ENCODE data around the gene CPED1.
"Not testable (repeated sequence)": the region's sequence is repeated elsewhere in the genome, so short reads cannot be mapped to it uniquely, and the experiment has no call there.

Gene CPED1

GRCh38 chr7:121027761-121028669 is 39.5 kb downstream of the CPED1 start:
- Mint-ChIP-seq H3K27me3 (peaks cover 5% of the 10 kb centered on the region), H3K9me3 (peaks cover 3% of the 10 kb centered on the region), H3K4me3 (no peak overlapping the region), H3K36me3 (ENCODE audit: low read depth) (no peaks in the 10 kb centered on the region), H3K27ac (no peak overlapping the region), H3K4me1 (peaks cover 4% of the 10 kb centered on the region)
- ATAC-seq: no peak
- DNase-seq: no peak

- peaks cover 5% of the 10 kb centered on the region for H3K4me1 Mint-ChIP-seq
- peaks cover 3% of the 10 kb centered on the region for H3K9me3 Mint-ChIP-seq
Measured at GRCh38 chr7:121029302-121029701, 40.8 kb downstream of the CPED1 start.

GRCh38 chr7:121030308-121030707 is 41.8 kb downstream of the CPED1 start:
- ATAC-seq (no peak), DNase-seq (no peak)
- Mint-ChIP-seq H3K27me3 (peaks cover 5% of the 10 kb centered on the region), H3K4me1 (peaks cover 5% of the 10 kb centered on the region), H3K36me3 (ENCODE audit: low read depth) (no peaks in the 10 kb centered on the region), H3K9me3 (peaks cover 3% of the 10 kb centered on the region), H3K4me3 (no peak overlapping the region), H3K27ac (no peak overlapping the region)

More at GRCh38 chr7:121029302-121029701, 40.8 kb downstream of the CPED1 start:
- no peak overlapping the region for H3K4me3 Mint-ChIP-seq
- H3K36me3 Mint-ChIP-seq (ENCODE audit: low read depth): no peaks in the 10 kb centered on the region
- peaks cover 5% of the 10 kb centered on the region for H3K27me3 Mint-ChIP-seq
- ATAC-seq (no peak), DNase-seq (no peak)
- H3K27ac Mint-ChIP-seq: no peak overlapping the region

GRCh38 chr7:121032645-121033460 is 44.3 kb downstream of the CPED1 start:
- H3K4me3 Mint-ChIP-seq: no peak overlapping the region
- H3K27ac Mint-ChIP-seq: no peak overlapping the region
- H3K36me3 Mint-ChIP-seq (ENCODE audit: low read depth): no peaks in the 10 kb centered on the region
- H3K4me1 Mint-ChIP-seq: peaks cover 4% of the 10 kb centered on the region
- H3K27me3 Mint-ChIP-seq: peaks cover 3% of the 10 kb centered on the region
- H3K9me3 Mint-ChIP-seq: no peaks in the 10 kb centered on the region
- DNase-seq: no peak
- no peak for ATAC-seq

GRCh38 chr7:121034929-121035328 is 46.4 kb downstream of the CPED1 start:
- no peak overlapping the region for H3K27ac Mint-ChIP-seq
- no peaks in the 10 kb centered on the region for H3K27me3 Mint-ChIP-seq
- ATAC-seq (no peak), DNase-seq (no peak)
- no peaks in the 10 kb centered on the region for H3K9me3 Mint-ChIP-seq
- H3K4me3 Mint-ChIP-seq: no peak overlapping the region
- H3K36me3 Mint-ChIP-seq (ENCODE audit: low read depth): no peaks in the 10 kb centered on the region
- peaks cover 4% of the 10 kb centered on the region for H3K4me1 Mint-ChIP-seq

- not testable (repeated sequence) for H3K9me3 Mint-ChIP-seq; H3K27ac Mint-ChIP-seq; H3K27me3 Mint-ChIP-seq; ATAC-seq; H3K4me3 Mint-ChIP-seq; H3K36me3 Mint-ChIP-seq (ENCODE audit: low read depth); H3K4me1 Mint-ChIP-seq; DNase-seq
Measured at GRCh38 chr7:121036776-121037175, 48.3 kb downstream of the CPED1 start.

- not testable (repeated sequence) for H3K27me3 Mint-ChIP-seq; ATAC-seq; H3K4me3 Mint-ChIP-seq; H3K9me3 Mint-ChIP-seq; H3K27ac Mint-ChIP-seq; H3K36me3 Mint-ChIP-seq (ENCODE audit: low read depth); DNase-seq; H3K4me1 Mint-ChIP-seq
Measured at GRCh38 chr7:121037329-121037728, 48.8 kb downstream of the CPED1 start.

- peaks cover 3% of the 10 kb centered on the region for H3K27me3 Mint-ChIP-seq
- H3K36me3 Mint-ChIP-seq (ENCODE audit: low read depth): no peaks in the 10 kb centered on the region
- peaks cover under 1% of the 10 kb centered on the region for H3K4me1 Mint-ChIP-seq
- H3K27ac Mint-ChIP-seq: no peak overlapping the region
- no peaks in the 10 kb centered on the region for H3K9me3 Mint-ChIP-seq
- ATAC-seq: no peak
- H3K4me3 Mint-ChIP-seq: no peak overlapping the region
- no peak for DNase-seq
Measured at GRCh38 chr7:121037957-121038716, 49.6 kb downstream of the CPED1 start.

GRCh38 chr7:121038717-121039509 is 50.4 kb downstream of the CPED1 start:
- H3K27ac Mint-ChIP-seq: no peak overlapping the region
- no peaks in the 10 kb centered on the region for H3K36me3 Mint-ChIP-seq (ENCODE audit: low read depth)
- no peak for ATAC-seq
- no peak for DNase-seq
- no peaks in the 10 kb centered on the region for H3K4me1 Mint-ChIP-seq
- no peak overlapping the region for H3K4me3 Mint-ChIP-seq
- H3K9me3 Mint-ChIP-seq: no peaks in the 10 kb centered on the region
- H3K27me3 Mint-ChIP-seq: peaks cover 3% of the 10 kb centered on the region

- DNase-seq (no peak), ATAC-seq (no peak)
- Mint-ChIP-seq H3K27ac (no peak overlapping the region), H3K9me3 (no peaks in the 10 kb centered on the region), H3K4me3 (no peak overlapping the region), H3K36me3 (ENCODE audit: low read depth) (no peaks in the 10 kb centered on the region), H3K4me1 (no peaks in the 10 kb centered on the region), H3K27me3 (peaks cover 6% of the 10 kb centered on the region)
Measured at GRCh38 chr7:121039510-121039822, 51.0 kb downstream of the CPED1 start.

- peaks cover 6% of the 10 kb centered on the region for H3K27me3 Mint-ChIP-seq
- no peaks in the 10 kb centered on the region for H3K4me1 Mint-ChIP-seq
- ATAC-seq (no peak), DNase-seq (no peak)
- H3K27ac Mint-ChIP-seq: no peak overlapping the region
- H3K36me3 Mint-ChIP-seq (ENCODE audit: low read depth): no peaks in the 10 kb centered on the region
- H3K4me3 Mint-ChIP-seq: no peak overlapping the region
- no peaks in the 10 kb centered on the region for H3K9me3 Mint-ChIP-seq
Measured at GRCh38 chr7:121039994-121040393, 51.5 kb downstream of the CPED1 start.

- no peak for DNase-seq
- ATAC-seq: no peak
- no peaks in the 10 kb centered on the region for H3K36me3 Mint-ChIP-seq (ENCODE audit: low read depth)
- no peaks in the 10 kb centered on the region for H3K4me1 Mint-ChIP-seq
- H3K27me3 Mint-ChIP-seq: peaks cover 6% of the 10 kb centered on the region
- no peak overlapping the region for H3K27ac Mint-ChIP-seq
- no peaks in the 10 kb centered on the region for H3K9me3 Mint-ChIP-seq
- no peak overlapping the region for H3K4me3 Mint-ChIP-seq
Measured at GRCh38 chr7:121041516-121042148, 53.1 kb downstream of the CPED1 start.

GRCh38 chr7:121042195-121042594 is 53.7 kb downstream of the CPED1 start:
- DNase-seq: no peak
- H3K4me3 Mint-ChIP-seq: no peak overlapping the region
- no peaks in the 10 kb centered on the region for H3K4me1 Mint-ChIP-seq
- H3K9me3 Mint-ChIP-seq: no peaks in the 10 kb centered on the region
- H3K27ac Mint-ChIP-seq: no peak overlapping the region
- no peak for ATAC-seq
- H3K27me3 Mint-ChIP-seq: peaks cover 6% of the 10 kb centered on the region
- no peaks in the 10 kb centered on the region for H3K36me3 Mint-ChIP-seq (ENCODE audit: low read depth)
